GM18870 (cell line): ENCODE results near the gene SLC24A3.

Experiments
- ATAC-seq: cut with Tn5 transposase; IDR thresholded peaks from one replicate; pipeline ENCODE4 v1.9.1; 2021; ENCODE audit warnings: moderate library complexity; ENCODE audit not compliant: unreplicated experiment

SLC24A3 gene

GRCh38 chr20:19236371-19237055, 24.1 kb downstream of the SLC24A3 start:
- no peak for ATAC-seq

GRCh38 chr20:19241440-19241839, 29.0 kb downstream of the SLC24A3 start:
- ATAC-seq: no peak

- ATAC-seq: no peak
Measured at GRCh38 chr20:19244291-19244690, 31.8 kb downstream of the SLC24A3 start.

GRCh38 chr20:19249106-19249879, 36.9 kb downstream of the SLC24A3 start:
- ATAC-seq: no peak

GRCh38 chr20:19250346-19250745, 37.9 kb downstream of the SLC24A3 start:
- no peak for ATAC-seq

GRCh38 chr20:19251506-19251905, 39.1 kb downstream of the SLC24A3 start:
- no peak for ATAC-seq

GRCh38 chr20:19251958-19252357, 39.5 kb downstream of the SLC24A3 start:
- ATAC-seq: no peak

GRCh38 chr20:19252451-19253120, 40.1 kb downstream of the SLC24A3 start:
- no peak for ATAC-seq

GRCh38 chr20:19253316-19253715, 40.9 kb downstream of the SLC24A3 start:
- no peak for ATAC-seq

- ATAC-seq: no peak
Measured at GRCh38 chr20:19253916-19254820, 41.7 kb downstream of the SLC24A3 start.

- no peak for ATAC-seq
Measured at GRCh38 chr20:19254956-19255355, 42.5 kb downstream of the SLC24A3 start.

GRCh38 chr20:19256085-19256484, 43.6 kb downstream of the SLC24A3 start:
- ATAC-seq: no peak

- ATAC-seq: no peak
Measured at GRCh38 chr20:19256906-19257595, 44.6 kb downstream of the SLC24A3 start.

GRCh38 chr20:19257865-19258264, 45.4 kb downstream of the SLC24A3 start:
- no peak for ATAC-seq

GRCh38 chr20:19259141-19259591, 46.7 kb downstream of the SLC24A3 start:
- no peak for ATAC-seq

GRCh38 chr20:19260412-19261090, 48.1 kb downstream of the SLC24A3 start:
- ATAC-seq: peak; percentile 46

- ATAC-seq: no peak
Measured at GRCh38 chr20:19264191-19264590, 51.7 kb downstream of the SLC24A3 start.

GRCh38 chr20:19265646-19266374, 53.4 kb downstream of the SLC24A3 start:
- ATAC-seq: no peak

- ATAC-seq: no peak
Measured at GRCh38 chr20:19268426-19268825, 56.0 kb downstream of the SLC24A3 start.
